ENCODE data around the gene PARP12.

Gene PARP12

DNA sequence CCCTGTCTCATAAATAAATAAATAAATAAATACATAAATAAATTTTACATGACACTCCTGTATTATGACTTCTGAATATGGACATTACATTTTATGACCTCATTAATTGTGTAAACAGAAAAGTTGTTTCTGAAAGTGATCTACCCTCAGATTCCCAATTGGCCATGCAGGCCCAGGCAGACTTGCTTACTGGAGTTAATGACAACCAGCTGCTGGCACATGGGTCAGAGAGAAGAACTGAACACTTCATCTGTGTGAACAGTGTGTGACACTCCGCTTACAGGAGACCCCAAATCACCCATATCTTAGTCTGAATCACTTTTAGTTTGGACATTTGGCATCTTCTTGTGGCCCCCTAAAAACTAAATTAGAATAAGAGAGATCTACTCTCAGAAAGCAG is 31.4 kb downstream of the PARP12 start:
- DNase-seq (ENCODE audit: low read depth in 2 of 2), result no peak
- H3K4me3 ChIP-seq (replicated peaks in 1 of 2; ENCODE audit: low read depth in 2 of 2, low read length in 2 of 2), result no peak overlapping the region
- TF ChIP-seq, protein P1, sequence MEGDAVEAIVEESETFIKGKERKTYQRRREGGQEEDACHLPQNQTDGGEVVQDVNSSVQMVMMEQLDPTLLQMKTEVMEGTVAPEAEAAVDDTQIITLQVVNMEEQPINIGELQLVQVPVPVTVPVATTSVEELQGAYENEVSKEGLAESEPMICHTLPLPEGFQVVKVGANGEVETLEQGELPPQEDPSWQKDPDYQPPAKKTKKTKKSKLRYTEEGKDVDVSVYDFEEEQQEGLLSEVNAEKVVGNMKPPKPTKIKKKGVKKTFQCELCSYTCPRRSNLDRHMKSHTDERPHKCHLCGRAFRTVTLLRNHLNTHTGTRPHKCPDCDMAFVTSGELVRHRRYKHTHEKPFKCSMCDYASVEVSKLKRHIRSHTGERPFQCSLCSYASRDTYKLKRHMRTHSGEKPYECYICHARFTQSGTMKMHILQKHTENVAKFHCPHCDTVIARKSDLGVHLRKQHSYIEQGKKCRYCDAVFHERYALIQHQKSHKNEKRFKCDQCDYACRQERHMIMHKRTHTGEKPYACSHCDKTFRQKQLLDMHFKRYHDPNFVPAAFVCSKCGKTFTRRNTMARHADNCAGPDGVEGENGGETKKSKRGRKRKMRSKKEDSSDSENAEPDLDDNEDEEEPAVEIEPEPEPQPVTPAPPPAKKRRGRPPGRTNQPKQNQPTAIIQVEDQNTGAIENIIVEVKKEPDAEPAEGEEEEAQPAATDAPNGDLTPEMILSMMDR (IDR thresholded peaks at IDR 0.05; ENCODE audit: low read depth, low read length), result no peak

DNA sequence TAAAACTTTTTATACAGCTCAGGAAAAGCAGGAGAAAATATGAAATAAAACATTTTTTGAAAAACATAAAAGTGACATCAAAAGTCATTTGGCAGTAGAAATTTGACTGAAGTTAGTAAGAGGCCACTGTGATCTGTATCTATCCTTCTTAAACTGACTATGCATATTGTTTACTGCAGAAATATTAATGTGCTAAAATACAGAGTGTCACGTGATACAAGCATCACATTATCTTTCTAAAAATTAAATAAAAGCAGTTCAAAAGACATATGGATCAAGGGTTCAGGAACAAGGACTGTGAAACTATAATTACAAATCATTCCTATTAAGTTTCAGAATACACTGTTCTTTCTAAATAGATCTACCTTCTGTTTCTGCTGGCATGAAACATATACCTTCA is 33.7 kb downstream of the PARP12 start:
- TF ChIP-seq, protein P1 (IDR thresholded peaks at IDR 0.05; ENCODE audit: low read depth, low read length), result no peak
- DNase-seq (ENCODE audit: low read depth in 2 of 2), result no peak
- no peak overlapping the region for H3K4me3 ChIP-seq (replicated peaks in 1 of 2; ENCODE audit: low read depth in 2 of 2, low read length in 2 of 2)

DNA sequence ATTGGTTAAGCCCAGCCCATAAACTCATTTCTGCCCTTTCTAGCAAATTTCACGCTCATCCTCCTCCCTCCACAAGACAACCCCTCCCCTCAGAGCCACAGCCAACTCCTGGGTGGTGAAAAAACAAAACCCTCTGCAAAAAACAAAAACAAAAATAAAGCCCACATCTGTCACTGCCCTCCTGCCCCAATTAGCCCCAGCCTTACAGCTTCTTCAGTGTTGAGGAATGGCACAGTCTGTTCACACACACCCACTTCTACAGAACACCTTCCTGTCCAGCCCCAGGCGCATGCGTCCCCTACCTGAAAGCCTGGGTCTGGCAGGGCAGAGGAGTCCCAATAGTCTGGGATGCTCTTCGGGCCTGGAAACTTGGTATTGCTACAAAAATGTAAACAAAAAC is 34.4 kb downstream of the PARP12 start:
- no peak for DNase-seq (ENCODE audit: low read depth in 2 of 2)
- H3K4me3 ChIP-seq (replicated peaks in 1 of 2; ENCODE audit: low read depth in 2 of 2, low read length in 2 of 2), result no peak overlapping the region
- TF ChIP-seq, protein P1 (IDR thresholded peaks at IDR 0.05; ENCODE audit: low read depth, low read length), result no peak

DNA sequence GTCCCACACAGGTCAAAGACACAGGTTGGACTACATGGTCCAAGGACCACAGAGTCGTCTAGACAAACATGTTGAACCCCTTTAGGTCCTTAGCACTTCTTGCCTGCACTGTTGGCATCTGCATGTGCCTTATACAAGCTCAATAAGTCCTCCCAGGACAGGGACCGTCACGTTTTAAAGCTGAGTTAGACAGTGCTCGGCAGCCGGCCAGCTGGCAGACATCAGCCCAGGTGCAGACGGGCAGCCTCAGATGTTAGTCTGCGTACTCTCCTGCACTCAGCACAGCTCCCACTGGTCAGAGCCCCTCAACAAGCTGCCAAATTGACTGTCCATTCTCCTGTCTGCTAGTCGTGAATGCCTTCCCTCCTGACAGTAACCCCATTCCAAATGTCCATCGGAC is 34.9 kb downstream of the PARP12 start:
- no peak for DNase-seq (ENCODE audit: low read depth in 2 of 2)
- TF ChIP-seq, protein P1 (IDR thresholded peaks at IDR 0.05; ENCODE audit: low read depth, low read length), result no peak

DNA sequence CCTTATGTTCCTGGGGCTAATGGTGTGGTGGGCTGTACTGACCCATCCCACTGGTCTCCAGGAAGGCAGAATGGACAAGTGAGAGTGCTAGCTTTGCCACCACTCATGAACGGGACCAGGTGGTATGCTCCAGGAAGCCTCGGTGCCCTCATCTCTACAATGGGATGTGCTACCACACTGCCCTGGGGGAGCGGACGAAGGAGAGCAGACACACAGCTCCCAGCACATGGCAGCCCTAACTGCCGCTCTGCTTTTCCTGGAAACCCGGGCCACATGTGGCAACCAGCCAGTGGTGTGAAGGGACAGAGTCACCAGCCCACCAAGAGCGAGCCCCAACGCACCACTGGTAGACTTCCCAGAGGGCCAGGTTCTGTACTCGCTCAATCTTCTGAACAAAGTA is 35.8 kb downstream of the PARP12 start:
- H3K4me3 ChIP-seq (replicated peaks in 1 of 2; ENCODE audit: low read depth in 2 of 2, low read length in 2 of 2), result no peak overlapping the region
- DNase-seq (ENCODE audit: low read depth in 2 of 2), result no peak
- TF ChIP-seq, protein P1 (IDR thresholded peaks at IDR 0.05; ENCODE audit: low read depth, low read length), result no peak

More for the DNA sequence above, 34.9 kb downstream of the PARP12 start:
- no peak overlapping the region for H3K4me3 ChIP-seq (replicated peaks in 1 of 2; ENCODE audit: low read depth in 2 of 2, low read length in 2 of 2)

DNA sequence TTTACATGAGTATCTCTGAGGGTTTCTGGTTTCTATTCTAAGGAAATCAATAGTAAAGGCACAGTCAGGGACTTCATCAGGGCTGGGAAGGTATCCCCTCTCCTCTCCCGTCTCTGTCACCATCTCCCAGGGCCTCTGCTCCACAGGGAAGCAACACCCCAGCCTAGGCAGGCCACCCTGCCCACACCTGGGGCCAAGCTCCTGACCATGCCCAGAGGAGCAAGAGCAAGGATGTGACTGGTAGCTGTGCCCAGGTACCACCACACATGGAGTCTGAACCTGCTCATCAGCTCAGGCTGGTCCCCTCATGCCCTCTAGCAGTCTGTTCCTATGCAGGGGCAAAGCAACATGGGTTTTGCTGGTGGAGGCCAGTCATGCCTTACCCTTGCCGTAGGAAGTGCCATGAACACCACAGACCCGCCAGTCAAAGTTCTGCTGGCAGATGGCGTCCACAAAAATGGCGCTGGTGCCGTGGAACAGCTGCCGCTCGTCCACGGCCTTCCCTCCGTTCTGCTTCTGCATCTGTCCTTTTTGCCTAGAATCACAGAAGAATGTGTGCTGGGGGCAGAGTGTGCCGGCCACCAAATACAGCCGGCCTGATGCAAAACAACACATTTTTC is 36.8 kb downstream of the PARP12 start:
- TF ChIP-seq, protein P1 (IDR thresholded peaks at IDR 0.05; ENCODE audit: low read depth, low read length), result no peak
- no peak for DNase-seq (ENCODE audit: low read depth in 2 of 2)
- no peak overlapping the region for H3K4me3 ChIP-seq (replicated peaks in 1 of 2; ENCODE audit: low read depth in 2 of 2, low read length in 2 of 2)

DNA sequence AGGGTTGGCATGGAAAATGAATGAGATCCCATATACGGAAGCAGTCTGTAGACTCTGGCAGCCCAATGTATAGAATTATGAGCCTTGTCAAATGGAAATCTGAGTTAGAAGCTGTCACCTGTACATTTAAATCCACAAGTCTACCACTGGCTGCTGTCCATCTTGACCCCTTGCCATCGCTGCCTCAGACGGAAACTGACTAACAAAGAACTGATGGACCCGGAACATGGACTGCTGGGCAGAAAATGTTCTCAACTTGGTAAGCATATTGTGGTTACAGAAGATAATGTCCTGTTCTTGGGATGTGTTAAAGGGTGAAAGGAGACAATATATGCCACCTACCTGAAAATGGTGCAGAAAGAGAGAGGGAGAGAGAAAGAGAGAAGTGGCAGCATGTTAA is 37.5 kb downstream of the PARP12 start:
- H3K4me3 ChIP-seq (replicated peaks in 1 of 2; ENCODE audit: low read depth in 2 of 2, low read length in 2 of 2), result no peak overlapping the region
- TF ChIP-seq, protein P1 (IDR thresholded peaks at IDR 0.05; ENCODE audit: low read depth, low read length), result no peak
- DNase-seq (ENCODE audit: low read depth in 2 of 2), result no peak

Data from cardiac fibroblast (primary cell).